ENCODE results near the gene LYL1.

Gene LYL1

DNA sequence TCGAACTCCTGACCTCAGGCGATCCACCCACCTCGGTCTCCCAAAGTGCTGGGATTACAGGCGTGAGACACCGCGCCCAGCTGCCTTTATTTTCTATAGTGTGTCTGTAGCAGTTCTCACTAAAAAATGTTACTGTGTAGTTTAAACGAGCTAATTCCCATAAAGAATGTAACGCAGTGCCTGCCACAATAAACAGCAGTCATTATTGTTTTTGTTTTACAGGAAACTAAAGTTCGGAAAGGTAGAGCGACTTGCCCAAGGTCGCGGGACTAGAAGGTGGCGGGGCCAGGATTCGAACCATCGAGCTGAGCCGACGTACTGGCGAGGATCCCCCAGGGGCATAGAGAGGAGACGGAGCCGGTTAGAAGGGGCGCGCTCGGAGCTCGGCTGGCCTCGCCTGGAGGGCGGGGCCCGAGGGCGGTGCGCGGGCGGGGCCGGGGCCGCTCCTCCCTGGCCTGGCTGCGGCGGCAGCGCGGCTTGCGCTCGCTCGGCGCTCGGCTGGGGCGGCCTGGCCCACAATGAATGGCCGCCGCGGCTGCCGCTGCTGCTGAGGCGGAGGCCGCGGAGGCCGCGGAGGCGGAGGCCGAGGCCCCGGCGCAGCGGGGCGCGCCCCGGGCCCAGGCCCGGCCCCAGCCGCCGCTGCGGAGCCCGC is 15.2 kb upstream of the LYL1 start, which contains the start of gene NACC1:
TSS of gene NACC1 (plus strand) at position 493 of the 652 bp plus-strand sequence. CDS start 16,944 bp downstream, outside the sequence.
- no peaks in the 10 kb centered on the region for H3K9me3 ChIP-seq (replicated peaks in 1 of 11)
- H3K27me3 ChIP-seq = no peaks in the 10 kb centered on the region
- peak within 1 kb of the TSS; percentile 99 to 100 (median 100) for H3K4me3 ChIP-seq
- peak within 1 kb of the TSS; percentile 97 to 100 (median 99) for H3K9ac ChIP-seq
- peaks cover 38 to 42% (median 41%) of the 10 kb centered on the region in 11 experiments for H4K20me1 ChIP-seq
- no peak for TF ChIP-seq Cebpa-rat (IDR thresholded peaks at IDR 0.05)
- peak within 1 kb of the TSS; percentile 88 to 99 (median 97) for H3K27ac ChIP-seq
- H3K4me2 ChIP-seq = peak within 1 kb of the TSS; percentile 85 to 99 (median 97)
- peaks cover 54 to 70% (median 58%) of the 10 kb centered on the region in 10 experiments for H3K4me1 ChIP-seq
- H3K36me3 ChIP-seq = peaks cover 19 to 62% (median 53%) of the 10 kb centered on the region in 11 experiments

DNA sequence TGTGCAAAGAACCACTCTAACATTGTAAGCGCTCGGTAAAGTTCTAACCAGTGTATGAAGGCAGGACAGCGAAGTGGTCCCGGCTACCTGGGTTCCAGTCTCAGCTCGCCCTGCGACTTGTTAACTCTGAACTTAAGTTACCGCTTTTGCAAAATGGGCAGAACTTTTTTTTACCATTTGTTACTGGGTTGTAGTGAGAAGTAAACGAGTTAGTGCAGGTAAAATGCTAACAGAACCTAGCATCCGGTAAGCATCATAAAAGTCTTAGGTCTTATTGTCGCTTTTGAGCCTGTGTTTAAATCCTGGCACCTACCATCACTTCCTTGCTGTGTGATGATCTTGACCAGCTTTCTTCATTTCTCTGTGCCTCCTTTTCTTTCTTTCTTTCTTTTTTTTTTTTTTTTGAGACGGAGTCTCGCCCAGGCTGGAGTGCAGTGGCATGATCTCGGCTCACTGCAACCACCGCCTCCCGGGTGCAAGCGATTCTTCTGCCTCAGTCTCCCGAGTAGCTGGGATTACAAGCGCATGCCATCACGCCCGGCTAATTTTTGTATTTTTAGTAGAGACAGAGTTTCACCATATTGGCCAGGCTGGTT is 14.6 kb upstream of the LYL1 start:
- no peak for TF ChIP-seq Cebpa-rat (IDR thresholded peaks at IDR 0.05)
- Histone ChIP-seq H3K9me3 (replicated peaks in 1 of 11) (no peaks in the 10 kb centered on the region), H4K20me1 (peaks cover 32 to 40% (median 35%) of the 10 kb centered on the region in 11 experiments), H3K36me3 (peaks cover 19 to 62% (median 53%) of the 10 kb centered on the region in 11 experiments), H3K27ac (peak overlapping the region; percentile 36 to 99 (median 95); a peak in 19 of 22 replicates), H3K27me3 (no peaks in the 10 kb centered on the region), H3K4me1 (peaks cover 54 to 64% (median 58%) of the 10 kb centered on the region in 10 experiments), H3K4me2 (peak overlapping the region; percentile 41 to 99 (median 76)), H3K4me3 (peak overlapping the region; percentile 95 to 100 (median 100); a peak in 19 of 20 replicates), H3K9ac (peak overlapping the region; percentile 12 to 99 (median 98); a peak in 17 of 22 replicates)

DNA sequence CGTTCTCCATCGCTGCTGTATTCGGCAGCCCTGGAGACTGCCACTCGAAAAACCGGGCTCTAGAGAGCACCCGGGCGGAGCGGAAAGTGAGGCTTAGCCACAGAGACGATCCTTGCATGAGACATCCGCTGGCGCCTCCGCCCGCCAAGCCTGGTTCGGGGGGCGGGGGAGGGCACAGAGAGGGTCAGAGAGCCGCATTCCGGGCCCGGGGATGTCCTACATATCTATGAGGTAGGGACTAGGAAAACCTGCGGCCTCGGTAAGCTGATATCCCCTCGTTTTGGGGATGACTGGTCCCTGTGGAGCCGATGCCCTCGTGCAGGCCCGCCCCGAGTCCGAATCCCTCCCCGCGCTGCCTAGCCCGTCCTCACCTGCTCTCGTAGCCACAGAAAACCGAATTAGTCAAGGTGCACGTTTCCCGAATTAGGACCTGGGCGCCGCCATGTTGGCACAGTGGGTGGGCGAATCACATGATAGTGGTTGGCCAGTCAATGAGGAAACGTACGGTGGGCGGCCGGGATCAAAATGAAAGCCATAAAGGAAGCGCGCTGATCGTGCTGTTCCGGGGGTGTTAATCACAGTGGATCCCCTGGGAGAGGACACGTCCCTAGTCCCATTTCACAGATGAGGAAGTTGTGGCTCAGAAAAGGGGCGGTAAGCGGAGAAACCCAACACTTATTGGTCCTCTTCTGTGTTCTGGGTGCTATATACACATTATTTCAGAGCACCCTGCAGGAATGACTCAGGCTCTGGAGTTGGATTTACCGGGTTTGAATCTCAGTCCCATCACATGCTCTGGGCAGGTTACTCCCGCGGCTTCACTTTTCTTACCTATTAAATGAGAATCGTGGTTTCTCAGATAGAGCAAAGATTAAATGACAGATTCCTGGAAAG is 13.9 kb upstream of the LYL1 start, which contains the start of gene TRMT1:
TSS of gene TRMT1 (minus strand) at position 459 of the 894 bp plus-strand sequence. CDS start at position 118, 341 bp downstream.
- Histone ChIP-seq H3K4me3 (peak within 1 kb of the TSS; percentile 95 to 100 (median 100)), H3K9me3 (replicated peaks in 1 of 11) (no peaks in the 10 kb centered on the region), H3K27ac (peak within 1 kb of the TSS; percentile 44 to 99 (median 95); a peak in 21 of 22 replicates), H3K4me2 (peak within 1 kb of the TSS; percentile 94 to 100 (median 97)), H3K4me1 (peaks cover 50 to 57% (median 52%) of the 10 kb centered on the region in 10 experiments), H3K36me3 (peaks cover 17 to 62% (median 53%) of the 10 kb centered on the region in 11 experiments), H4K20me1 (peaks cover 25 to 33% (median 27%) of the 10 kb centered on the region in 11 experiments), H3K9ac (peak within 1 kb of the TSS; percentile 90 to 99 (median 98)), H3K27me3 (no peaks in the 10 kb centered on the region)
- no peak for TF ChIP-seq Cebpa-rat (IDR thresholded peaks at IDR 0.05)

DNA sequence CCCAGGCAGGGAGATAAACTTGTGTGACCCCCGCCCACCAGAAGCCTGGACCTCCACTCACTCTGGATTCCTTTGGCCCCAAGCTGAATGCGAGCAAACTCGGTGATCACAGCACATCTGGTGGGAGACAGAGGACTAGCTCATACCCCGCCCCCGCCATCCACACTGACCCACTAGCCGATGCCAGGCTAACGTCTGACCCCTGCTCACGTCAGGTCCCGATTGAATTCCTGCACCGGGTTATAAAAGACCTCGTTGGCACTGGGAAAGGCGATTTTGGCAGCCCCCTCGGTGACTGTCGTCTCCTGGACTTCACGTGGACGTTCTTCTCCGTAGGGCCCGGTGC is 13.3 kb upstream of the LYL1 start:
- H3K27me3 ChIP-seq = no peaks in the 10 kb centered on the region
- H3K4me1 ChIP-seq = peaks cover 44 to 50% (median 45%) of the 10 kb centered on the region in 10 experiments
- peak overlapping the region; percentile 94 to 100 (median 97) for H3K4me2 ChIP-seq
- peak overlapping the region; percentile 95 to 100 (median 100) for H3K4me3 ChIP-seq
- peak overlapping the region; percentile 44 to 97 (median 89); a peak in 21 of 22 replicates for H3K27ac ChIP-seq
- peak overlapping the region; percentile 86 to 99 (median 97) for H3K9ac ChIP-seq
- H3K9me3 ChIP-seq (replicated peaks in 1 of 11) = no peaks in the 10 kb centered on the region
- peaks cover 18 to 27% (median 21%) of the 10 kb centered on the region in 11 experiments for H4K20me1 ChIP-seq
- TF ChIP-seq Cebpa-rat (IDR thresholded peaks at IDR 0.05) = no peak
- peaks cover 14 to 62% (median 48%) of the 10 kb centered on the region in 11 experiments for H3K36me3 ChIP-seq

DNA sequence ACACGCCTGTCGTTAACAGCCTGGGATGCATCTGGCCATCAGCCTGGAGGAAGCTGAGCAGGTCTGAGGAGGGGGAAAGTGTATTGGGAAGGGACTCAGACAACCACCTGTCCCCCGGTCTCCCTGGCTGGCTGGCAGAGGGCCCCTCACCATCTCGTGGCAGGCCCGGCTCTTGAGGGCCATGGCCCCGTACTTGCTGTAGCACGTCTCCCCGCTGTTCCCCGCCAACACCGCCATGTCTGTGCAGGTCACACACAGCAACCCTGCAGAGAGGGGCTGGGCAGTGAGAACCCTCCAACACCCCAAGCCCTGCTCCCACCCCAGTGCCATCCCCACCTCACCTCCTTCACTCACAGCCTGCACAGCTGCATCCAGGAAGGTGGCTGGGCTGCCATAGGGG is 9.9 kb upstream of the LYL1 start:
- Histone ChIP-seq H3K4me3 (no peak overlapping the region), H4K20me1 (peaks cover 0 to 6% (median 0%) of the 10 kb centered on the region in 11 experiments; a peak in 2 of 22 replicates), H3K4me2 (no peak overlapping the region), H3K9me3 (replicated peaks in 1 of 11) (no peaks in the 10 kb centered on the region), H3K9ac (0 out of 22 replicates have a peak overlapping the region, but pooled peaks of 2 of the 11 experiments have one; percentile 3 to 17), H3K4me1 (peaks cover 23 to 51% (median 39%) of the 10 kb centered on the region in 10 experiments), H3K36me3 (peaks cover 34 to 78% (median 71%) of the 10 kb centered on the region in 11 experiments), H3K27ac (no peak overlapping the region), H3K27me3 (no peaks in the 10 kb centered on the region)
- TF ChIP-seq Cebpa-rat (IDR thresholded peaks at IDR 0.05) = no peak

DNA sequence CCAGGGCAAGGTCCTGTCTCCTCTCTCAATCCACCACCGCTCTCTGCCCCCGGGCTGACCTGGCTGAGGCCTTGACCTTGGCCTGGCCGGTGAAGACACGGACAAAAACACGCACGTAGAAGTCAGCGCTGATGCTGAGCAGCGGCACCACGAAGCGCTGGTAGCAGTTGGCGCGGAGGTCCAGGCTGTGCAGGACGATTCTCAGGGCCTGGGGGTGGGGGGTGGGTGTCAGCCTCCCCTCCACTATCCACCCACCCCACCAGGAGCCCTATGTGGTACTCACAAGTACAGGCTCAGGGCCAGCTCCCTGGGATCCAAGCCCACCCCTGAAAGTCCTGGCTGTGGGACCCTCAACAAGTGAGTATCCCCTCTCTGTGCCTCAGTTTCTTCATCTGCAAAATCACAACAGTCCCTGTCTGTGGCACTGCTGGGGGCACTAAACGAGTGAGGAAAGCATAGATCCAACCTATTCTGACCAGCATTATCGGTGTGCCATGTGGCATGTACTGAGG is 7.5 kb upstream of the LYL1 start:
- Histone ChIP-seq H3K36me3 (peaks cover 38 to 90% (median 76%) of the 10 kb centered on the region in 11 experiments), H4K20me1 (peaks cover 0 to 6% (median 0%) of the 10 kb centered on the region in 11 experiments; a peak in 1 of 22 replicates), H3K4me1 (peaks cover 21 to 57% (median 43%) of the 10 kb centered on the region in 10 experiments), H3K27ac (peak overlapping the region in 3 of 11 experiments; percentile 9 to 43 (median 16); a peak in 5 of 22 replicates), H3K9me3 (replicated peaks in 1 of 11) (no peaks in the 10 kb centered on the region), H3K4me2 (no peak overlapping the region), H3K4me3 (no peak overlapping the region), H3K27me3 (no peaks in the 10 kb centered on the region), H3K9ac (peak overlapping the region in 4 of 11 experiments; percentile 13 to 42 (median 36); a peak in 4 of 22 replicates)
- TF ChIP-seq Cebpa-rat (IDR thresholded peaks at IDR 0.05) = no peak

DNA sequence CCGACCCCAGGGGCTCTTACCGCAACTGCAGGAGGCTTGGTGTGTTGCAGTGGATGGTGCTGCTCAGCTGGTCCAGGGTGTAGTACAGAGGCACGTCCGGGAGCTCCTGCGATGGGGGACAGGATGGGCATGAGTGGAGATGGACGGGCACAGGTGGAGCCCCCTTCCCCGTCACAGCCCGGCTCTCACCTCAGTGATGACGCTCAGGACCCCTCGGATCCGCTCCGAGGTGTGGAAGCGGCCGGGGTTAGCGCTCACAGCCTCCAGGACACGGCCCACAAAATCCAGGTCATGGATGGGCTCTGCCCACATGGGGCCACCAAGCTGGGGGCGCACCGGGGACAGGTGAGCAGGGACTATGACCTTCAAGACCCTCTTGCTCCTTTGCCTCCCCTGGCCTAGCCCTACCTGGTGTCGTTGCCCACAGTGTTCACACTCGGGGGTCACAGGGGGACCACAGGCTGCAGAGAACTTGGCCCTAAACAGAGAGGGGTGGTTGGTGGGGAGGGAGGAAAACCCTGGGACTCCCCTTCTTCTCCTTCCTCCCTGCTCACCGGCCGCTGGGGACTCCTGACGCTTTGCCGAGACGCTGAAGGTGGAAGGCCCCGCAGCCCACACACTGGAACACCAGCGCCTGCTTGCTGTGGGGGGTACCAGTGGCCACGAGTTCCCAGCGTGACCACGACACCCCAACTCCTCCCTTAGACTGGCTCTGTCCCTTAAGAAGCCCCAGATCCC is 6.9 kb upstream of the LYL1 start:
- Histone ChIP-seq H3K4me1 (peaks cover 21 to 57% (median 43%) of the 10 kb centered on the region in 10 experiments), H3K4me3 (no peak overlapping the region), H3K4me2 (peak overlapping the region in 1 of 11 experiments; percentile 76; a peak in 2 of 22 replicates), H3K27me3 (no peaks in the 10 kb centered on the region), H3K9me3 (replicated peaks in 1 of 11) (no peaks in the 10 kb centered on the region), H3K36me3 (peaks cover 38 to 83% (median 70%) of the 10 kb centered on the region in 11 experiments), H4K20me1 (peaks cover 0 to 6% (median 0%) of the 10 kb centered on the region in 11 experiments; a peak in 1 of 22 replicates), H3K9ac (peak overlapping the region in 4 of 11 experiments; percentile 9 to 41 (median 24); a peak in 2 of 22 replicates), H3K27ac (peak overlapping the region in 4 of 11 experiments; percentile 13 to 59 (median 30); a peak in 5 of 22 replicates)
- no peak for TF ChIP-seq Cebpa-rat (IDR thresholded peaks at IDR 0.05)
